LHCN-M2 (cell line): ENCODE data around the gene EFHC1. TPM values are rescaled to one million over a fixed set of nuclear protein-coding genes. Genes with fewer than 3 reads are reported as not detected.
"Not testable (repeated sequence)": the region's sequence is repeated elsewhere in the genome, so short reads cannot be mapped to it uniquely, and the experiment has no call there.

Experiments
- DNase-seq: peaks from one replicate; pipeline ENCODE4 v3.0.0-alpha.2; 2012; ENCODE audit warnings: low read depth
- polyA plus RNA-seq: library from polyadenylated mRNA; unstranded; fragments of >200 nt; gene quantifications from one replicate; pipeline ENCODE4 v1.2.1, GENCODE V29; 2012; ENCODE audit warnings: missing spikeins
- total RNA-seq: library from RNA; depleted of rRNA; stranded (reverse); fragments of >200 nt; gene quantifications from 2 replicates; pipeline ENCODE4 v1.2.3, GENCODE V29; 2014; rRNA removed

The EFHC1 gene, protein sequence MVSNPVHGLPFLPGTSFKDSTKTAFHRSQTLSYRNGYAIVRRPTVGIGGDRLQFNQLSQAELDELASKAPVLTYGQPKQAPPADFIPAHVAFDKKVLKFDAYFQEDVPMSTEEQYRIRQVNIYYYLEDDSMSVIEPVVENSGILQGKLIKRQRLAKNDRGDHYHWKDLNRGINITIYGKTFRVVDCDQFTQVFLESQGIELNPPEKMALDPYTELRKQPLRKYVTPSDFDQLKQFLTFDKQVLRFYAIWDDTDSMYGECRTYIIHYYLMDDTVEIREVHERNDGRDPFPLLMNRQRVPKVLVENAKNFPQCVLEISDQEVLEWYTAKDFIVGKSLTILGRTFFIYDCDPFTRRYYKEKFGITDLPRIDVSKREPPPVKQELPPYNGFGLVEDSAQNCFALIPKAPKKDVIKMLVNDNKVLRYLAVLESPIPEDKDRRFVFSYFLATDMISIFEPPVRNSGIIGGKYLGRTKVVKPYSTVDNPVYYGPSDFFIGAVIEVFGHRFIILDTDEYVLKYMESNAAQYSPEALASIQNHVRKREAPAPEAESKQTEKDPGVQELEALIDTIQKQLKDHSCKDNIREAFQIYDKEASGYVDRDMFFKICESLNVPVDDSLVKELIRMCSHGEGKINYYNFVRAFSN
- 31.8 and 41.9 TPM in 2 replicates for total RNA-seq
- 15.5 TPM for polyA plus RNA-seq

GRCh38 chr6:52419809-52420667 lies at the start of gene EFHC1:
EFHC1 (plus strand) TSS chr6:52420342; CDS start chr6:52420411, 69 bp downstream.
- peak; percentile 98 for DNase-seq

- DNase-seq: peak; percentile 67
Observed at GRCh38 chr6:52371656-52372191, 48.4 kb upstream of the EFHC1 start.

GRCh38 chr6:52373151-52373690 lies 46.9 kb upstream of the EFHC1 start:
- no peak for DNase-seq

GRCh38 chr6:52374247-52374646 lies 45.9 kb upstream of the EFHC1 start:
- no peak for DNase-seq

- DNase-seq: no peak
Observed at GRCh38 chr6:52375780-52376556, 44.2 kb upstream of the EFHC1 start.

- DNase-seq: no peak
Observed at GRCh38 chr6:52376763-52377162, 43.4 kb upstream of the EFHC1 start.

GRCh38 chr6:52377538-52378221 lies 42.5 kb upstream of the EFHC1 start:
- DNase-seq: no peak

- DNase-seq: no peak
Observed at GRCh38 chr6:52381249-52381648, 38.9 kb upstream of the EFHC1 start.

DNA sequence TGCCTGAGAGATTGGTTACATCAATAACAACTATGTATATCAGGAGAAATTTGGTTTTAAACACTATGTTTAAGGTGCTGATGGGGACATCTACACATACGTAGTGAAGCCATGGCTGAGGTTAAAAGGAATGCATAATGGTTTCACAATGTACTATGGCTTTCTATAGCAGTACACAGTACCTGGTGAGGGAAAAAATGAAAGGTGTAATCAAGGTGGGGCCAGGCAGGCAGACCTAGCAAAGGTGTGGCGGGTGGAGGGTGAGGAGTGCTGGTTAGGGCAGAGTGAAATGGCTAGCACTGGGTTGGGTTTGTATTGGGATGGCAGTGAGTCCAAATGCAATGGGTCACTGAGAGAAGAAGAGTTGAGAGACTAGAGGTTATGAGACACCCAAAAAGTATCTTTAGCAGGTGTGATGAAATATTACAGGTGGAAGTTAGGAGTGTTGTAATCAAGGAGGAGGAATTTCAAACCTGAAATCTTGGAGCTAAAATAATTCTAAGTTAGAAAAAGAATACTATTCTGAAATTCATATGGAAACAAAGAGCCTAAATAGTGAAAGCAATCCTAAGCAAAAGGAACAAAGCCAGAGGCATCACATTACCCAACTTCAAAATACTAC lies 35.9 kb upstream of the EFHC1 start:
- no peak for DNase-seq

GRCh38 chr6:52385074-52385473 lies 35.1 kb upstream of the EFHC1 start:
- no peak for DNase-seq

DNA sequence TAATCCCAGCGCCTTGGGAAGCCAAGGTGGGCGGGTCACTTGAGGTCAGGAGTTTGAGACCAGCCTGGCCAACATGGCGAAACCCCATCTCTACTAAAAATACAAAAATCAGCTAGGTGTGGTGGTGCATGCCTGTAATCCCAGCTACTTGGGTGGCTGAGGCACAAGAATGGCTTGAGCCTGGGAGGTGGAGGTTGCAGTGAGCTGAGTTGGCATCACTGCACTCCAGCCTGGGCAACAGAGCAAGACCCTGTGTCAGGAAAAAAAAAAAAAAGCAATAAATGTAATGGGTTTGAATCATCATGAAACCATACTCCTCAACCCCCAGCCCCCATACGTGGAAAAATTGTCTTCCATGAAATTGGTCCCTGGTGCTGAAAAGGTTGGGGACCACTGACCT lies 32.0 kb upstream of the EFHC1 start:
- not testable (repeated sequence) for DNase-seq

DNA sequence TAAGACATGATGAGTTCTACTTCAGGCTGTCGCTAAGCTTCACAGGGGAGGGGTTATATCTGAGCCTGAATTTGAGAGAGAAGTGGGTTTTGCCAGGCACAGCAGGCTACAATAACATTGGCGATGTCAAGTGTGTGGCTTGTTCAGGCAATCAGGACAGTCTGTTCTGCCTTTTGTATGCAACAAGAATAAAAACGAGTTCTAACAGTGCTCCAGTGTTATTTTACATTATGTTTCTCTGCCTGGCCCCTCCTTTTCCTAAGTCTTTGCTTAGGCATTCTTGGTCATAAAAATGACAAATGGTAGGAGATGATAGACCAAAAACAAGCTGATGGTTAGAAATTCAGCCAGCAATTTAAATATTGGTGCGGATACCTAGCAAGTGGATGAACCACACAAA lies 31.4 kb upstream of the EFHC1 start:
- DNase-seq: no peak

DNA sequence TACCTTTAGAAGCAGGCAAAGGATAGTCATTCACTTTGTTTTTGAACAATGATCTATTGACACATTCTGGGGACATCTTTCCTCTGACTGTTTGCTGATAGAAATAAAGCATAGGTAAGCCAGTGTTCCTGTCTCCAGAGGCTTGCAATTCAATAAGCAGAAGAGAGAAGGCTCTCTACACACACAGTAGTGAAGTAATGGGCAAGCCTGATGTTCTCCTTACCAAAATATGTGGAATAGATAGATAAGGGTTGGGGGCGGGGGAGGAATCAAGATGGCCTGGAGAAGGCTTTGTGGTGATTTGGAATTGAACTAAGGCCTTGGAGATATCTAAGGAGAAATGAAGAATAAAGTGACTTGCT lies 30.9 kb upstream of the EFHC1 start:
- no peak for DNase-seq

DNA sequence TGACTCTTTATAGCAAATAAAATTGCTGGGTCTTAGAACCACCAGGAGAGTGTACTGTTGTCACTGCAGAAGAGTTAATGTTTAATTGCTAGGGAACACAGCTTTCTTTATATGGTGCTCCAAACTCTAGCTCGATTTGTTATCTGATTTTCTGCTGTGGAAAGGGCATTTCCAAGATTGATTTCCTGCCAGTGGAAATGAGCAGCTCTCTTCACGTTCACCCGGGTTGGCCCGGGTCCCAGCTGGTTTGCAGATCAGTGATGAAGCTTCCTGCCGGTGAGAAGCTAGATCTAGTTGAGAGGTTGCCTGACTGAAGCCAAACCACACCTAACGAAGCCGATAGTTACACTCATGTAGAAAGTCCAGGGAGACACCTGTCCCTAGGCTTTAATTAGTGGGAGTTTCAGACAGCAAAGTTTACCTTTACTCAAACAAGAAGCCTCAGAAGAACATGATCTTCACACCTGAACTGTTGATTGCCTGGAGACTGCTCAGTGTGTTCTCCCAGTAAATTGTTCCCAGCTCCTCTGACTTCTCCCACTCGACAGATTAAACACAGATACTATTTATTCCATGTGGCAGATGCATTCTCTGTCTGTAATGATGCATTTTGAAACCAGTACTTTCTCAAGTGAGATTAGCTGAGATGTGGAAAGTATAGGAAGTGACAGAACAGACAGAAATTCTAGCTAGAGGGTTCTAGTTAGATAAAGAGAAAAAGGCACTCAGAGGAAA lies 30.3 kb upstream of the EFHC1 start:
- peak; percentile 9 for DNase-seq

- peak; percentile 68 for DNase-seq
Observed at GRCh38 chr6:52390361-52390727, 29.8 kb upstream of the EFHC1 start.

- no peak for DNase-seq
Observed at GRCh38 chr6:52391599-52391998, 28.5 kb upstream of the EFHC1 start.

DNA sequence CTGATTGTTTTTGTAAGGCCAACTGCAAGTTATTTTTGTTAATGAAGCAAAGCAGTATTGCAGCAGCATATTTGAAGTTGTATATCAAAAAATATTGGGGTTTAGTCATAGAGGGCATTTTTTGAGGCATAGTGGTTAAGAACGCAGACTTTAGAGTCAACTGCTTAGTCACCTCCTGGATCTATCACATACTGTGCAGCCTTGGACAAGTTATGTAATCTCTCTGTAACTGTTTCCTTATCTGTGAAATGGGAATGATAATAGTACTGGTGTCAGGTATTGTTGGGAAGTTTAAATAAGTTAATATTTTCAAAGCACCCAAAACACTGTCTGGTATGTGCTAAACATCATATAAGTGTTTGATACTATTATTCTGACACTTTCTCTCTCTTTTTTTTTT lies 27.2 kb upstream of the EFHC1 start:
- DNase-seq: peak; percentile 70

- no peak for DNase-seq
Observed at GRCh38 chr6:52393780-52394179, 26.4 kb upstream of the EFHC1 start.

GRCh38 chr6:52394251-52394666 lies 25.9 kb upstream of the EFHC1 start:
- no peak for DNase-seq
